ENCODE data around the gene PARVB. TPM values are rescaled to one million over a fixed set of nuclear protein-coding genes. Genes with fewer than 3 reads are reported as not detected.

The PARVB gene
- total and polyA plus RNA-seq, 9 of the 15 experiments (the other 6 are each of a cell fraction or from before 2014, with no cell fraction given) = 1.1 to 59.2 (median 29.2) TPM

DNA sequence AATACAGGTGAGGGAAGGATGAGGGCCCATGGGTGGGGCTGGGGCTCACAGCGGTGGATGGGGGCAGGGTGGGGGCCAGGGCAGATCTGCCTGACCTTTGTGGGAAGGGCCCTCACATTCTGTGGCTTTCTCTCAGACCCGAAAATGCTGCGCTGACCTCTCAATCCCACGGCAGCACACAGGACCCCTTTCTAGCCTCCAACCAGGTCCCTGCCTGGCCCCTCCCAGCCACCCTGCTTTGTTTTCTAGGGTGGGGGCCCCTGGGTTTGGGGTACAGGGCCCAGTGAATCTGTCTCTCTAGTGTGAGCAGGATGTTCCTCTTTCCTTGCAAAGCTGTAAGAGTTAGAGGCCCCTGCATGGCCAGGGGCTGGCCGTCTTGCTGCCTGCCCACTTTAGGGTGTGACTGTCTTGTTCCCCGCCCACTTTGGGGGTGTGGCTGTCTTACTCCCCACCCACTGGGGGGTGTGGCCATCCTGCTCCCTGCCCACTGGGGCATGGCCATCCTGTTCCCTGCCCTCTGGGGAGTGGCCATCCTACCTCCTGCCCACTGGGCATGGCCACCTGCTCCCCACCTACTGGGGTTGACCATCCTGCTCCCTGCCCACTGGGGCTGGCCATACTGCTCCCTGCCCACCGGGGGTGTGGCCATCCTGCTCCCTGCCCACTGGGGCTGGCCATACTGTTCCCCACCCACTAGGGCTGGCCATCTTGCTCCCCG is 168.2 kb downstream of the PARVB start:
- FAIRE-seq = peak; percentile 81
- 0% methylated on average over 3 of the region's 8 CpGs for WGBS (ENCODE audit: insufficient coverage, low coverage, missing lambda C conversion rate)

More for the DNA sequence above, 168.2 kb downstream of the PARVB start:
- Histone ChIP-seq H3K27me3 (ENCODE audit: control insufficient read depth in 2 of 2, insufficient read depth in 2 of 2, low read length in 2 of 2) (peaks cover 0 to 17% of the 10 kb centered on the region in 2 experiments; a peak in 2 of 5 replicates), H3K4me3 (no peak overlapping the region), H3K9ac (ENCODE audit: insufficient read depth in 1 of 2, low read depth in 2 of 2, low read length in 2 of 2) (no peak overlapping the region; a peak in 1 of 4 replicates), H2AFZ (ENCODE audit: low read depth, low read length) (no peak overlapping the region), H3K36me3 (ENCODE audit: control insufficient read depth, insufficient read depth, low read length) (no peaks in the 10 kb centered on the region), H3K79me2 (ENCODE audit: control insufficient read depth, insufficient read depth, low read length) (no peaks in the 10 kb centered on the region), H3K9me1 (ENCODE audit: control insufficient read depth, insufficient read depth, low read length) (no peaks in the 10 kb centered on the region), H4K20me1 (replicated peaks; ENCODE audit: control insufficient read depth, insufficient read depth, low read length) (no peaks in the 10 kb centered on the region), H3K9me3 (replicated peaks; ENCODE audit: control insufficient read depth, insufficient read depth, low read depth, low read length) (no peaks in the 10 kb centered on the region), H3K4me1 (replicated peaks in 1 of 2; ENCODE audit: control insufficient read depth in 2 of 2, insufficient read depth in 2 of 2, low read length in 2 of 2) (peaks cover 0 to 13% of the 10 kb centered on the region in 2 experiments; a peak in 2 of 5 replicates), H3K4me2 (ENCODE audit: insufficient read depth, low read length) (no peak overlapping the region), H3K27ac (ENCODE audit: extremely low read depth, low read depth, low read length) (no peak overlapping the region)
- DNase-seq (ENCODE audit: extremely low read depth in 1 of 4, low spot score in 3 of 4) (peak; percentile 60 to 83 (median 82)), ATAC-seq (peak; percentile 99)
- TF ChIP-seq SRF (CRISPR knock-in tag; IDR thresholded peaks at IDR 0.05) = 0 out of 4 replicates have a peak, but pooled peaks of 1 of the 2 experiments have one; percentile 17
- TF ChIP-seq PHF8 (IDR thresholded peaks at IDR 0.05; ENCODE audit: borderline replicate concordance, low read length) = no peak
- TF ChIP-seq POLR2B (IDR thresholded peaks at IDR 0.05; ENCODE audit: low read depth, partially characterized antibody) = no peak
- no peak for TF ChIP-seq STAT5B (CRISPR knock-in tag; IDR thresholded peaks at IDR 0.05)
- TF ChIP-seq SMAD4 (CRISPR knock-in tag; conservative IDR thresholded peaks at IDR 0.05) = no peak
- peak; percentile 57 to 69; a peak in 3 of 4 replicates for TF ChIP-seq NRF1 (conservative IDR thresholded peaks at IDR 0.05 in 1 of 2, IDR thresholded peaks at IDR 0.05 in 1 of 2)
- peak; percentile 41; the same call in 1 of the 2 replicates for TF ChIP-seq SP1 (CRISPR knock-in tag; IDR thresholded peaks at IDR 0.05)
- TF ChIP-seq PRPF4 (IDR thresholded peaks at IDR 0.05; ENCODE audit: insufficient read depth, low read depth, low read length, poor library complexity, severe bottlenecking) = no peak
- no peak for TF ChIP-seq GATA2 (CRISPR knock-in tag; IDR thresholded peaks at IDR 0.05)
- CTCF ChIA-PET (ENCODE audit: low intra/inter-chr PET ratio) = no interaction called here
- in situ Hi-C loops (cut with MboI) = no loop called here
- intact Hi-C loops (cut with micrococcal nuclease) = no loop called here
- POLR2A ChIA-PET = no interaction called here
- no TSS peak for BruUV-seq (replicated peaks)
